Stimulated activated naive B cell treated with anti-CD40 and anti-IgM and Interleukin-4, amounts not matched to agents 10 μg/mL and 1 μg/mL and 100 μg/mL, for 72 hours (primary cell): ENCODE data around the gene CHRNA10.

ENCODE experiments used
- ATAC-seq, 2 donors: fragments of 150-1000 bp; cut with Tn5 transposase; replicated peaks; 2 replicates each; pipeline ENCODE4 v1.10.0; 2021; ENCODE audit warnings: moderate library complexity in 1 of 2
- DNase-seq: peaks from one replicate; pipeline ENCODE4 v3.0.0; 2021
- H3K27ac Mint-ChIP-seq: one replicate; pipeline ENCODE4 v1.8.0; 2022; ENCODE audit warnings: mild to moderate bottlenecking, mixed read lengths
- H3K27me3 Mint-ChIP-seq, 2 donors: one replicate each; pipeline ENCODE4 v1.8.0; 2022; ENCODE audit warnings: mixed read lengths in 2 of 2
- H3K36me3 Mint-ChIP-seq, 2 donors: one replicate each; pipeline ENCODE4 v1.8.0; 2022; ENCODE audit warnings: mixed read lengths in 2 of 2, mild to moderate bottlenecking in 1 of 2
- H3K4me1 Mint-ChIP-seq, 2 donors: one replicate each; pipeline ENCODE4 v1.8.0; 2022; ENCODE audit warnings: mixed read lengths in 2 of 2, mild to moderate bottlenecking in 1 of 2
- H3K4me3 Mint-ChIP-seq, 2 donors: one replicate each; pipeline ENCODE4 v1.8.0; 2022; ENCODE audit warnings: mild to moderate bottlenecking in 2 of 2, mixed read lengths in 2 of 2, moderate library complexity in 1 of 2
- H3K9me3 Mint-ChIP-seq, 2 donors: one replicate each; pipeline ENCODE4 v1.8.0; 2022; ENCODE audit warnings: mixed read lengths in 2 of 2, mild to moderate bottlenecking in 1 of 2

Gene CHRNA10, protein sequence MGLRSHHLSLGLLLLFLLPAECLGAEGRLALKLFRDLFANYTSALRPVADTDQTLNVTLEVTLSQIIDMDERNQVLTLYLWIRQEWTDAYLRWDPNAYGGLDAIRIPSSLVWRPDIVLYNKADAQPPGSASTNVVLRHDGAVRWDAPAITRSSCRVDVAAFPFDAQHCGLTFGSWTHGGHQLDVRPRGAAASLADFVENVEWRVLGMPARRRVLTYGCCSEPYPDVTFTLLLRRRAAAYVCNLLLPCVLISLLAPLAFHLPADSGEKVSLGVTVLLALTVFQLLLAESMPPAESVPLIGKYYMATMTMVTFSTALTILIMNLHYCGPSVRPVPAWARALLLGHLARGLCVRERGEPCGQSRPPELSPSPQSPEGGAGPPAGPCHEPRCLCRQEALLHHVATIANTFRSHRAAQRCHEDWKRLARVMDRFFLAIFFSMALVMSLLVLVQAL

DNA sequence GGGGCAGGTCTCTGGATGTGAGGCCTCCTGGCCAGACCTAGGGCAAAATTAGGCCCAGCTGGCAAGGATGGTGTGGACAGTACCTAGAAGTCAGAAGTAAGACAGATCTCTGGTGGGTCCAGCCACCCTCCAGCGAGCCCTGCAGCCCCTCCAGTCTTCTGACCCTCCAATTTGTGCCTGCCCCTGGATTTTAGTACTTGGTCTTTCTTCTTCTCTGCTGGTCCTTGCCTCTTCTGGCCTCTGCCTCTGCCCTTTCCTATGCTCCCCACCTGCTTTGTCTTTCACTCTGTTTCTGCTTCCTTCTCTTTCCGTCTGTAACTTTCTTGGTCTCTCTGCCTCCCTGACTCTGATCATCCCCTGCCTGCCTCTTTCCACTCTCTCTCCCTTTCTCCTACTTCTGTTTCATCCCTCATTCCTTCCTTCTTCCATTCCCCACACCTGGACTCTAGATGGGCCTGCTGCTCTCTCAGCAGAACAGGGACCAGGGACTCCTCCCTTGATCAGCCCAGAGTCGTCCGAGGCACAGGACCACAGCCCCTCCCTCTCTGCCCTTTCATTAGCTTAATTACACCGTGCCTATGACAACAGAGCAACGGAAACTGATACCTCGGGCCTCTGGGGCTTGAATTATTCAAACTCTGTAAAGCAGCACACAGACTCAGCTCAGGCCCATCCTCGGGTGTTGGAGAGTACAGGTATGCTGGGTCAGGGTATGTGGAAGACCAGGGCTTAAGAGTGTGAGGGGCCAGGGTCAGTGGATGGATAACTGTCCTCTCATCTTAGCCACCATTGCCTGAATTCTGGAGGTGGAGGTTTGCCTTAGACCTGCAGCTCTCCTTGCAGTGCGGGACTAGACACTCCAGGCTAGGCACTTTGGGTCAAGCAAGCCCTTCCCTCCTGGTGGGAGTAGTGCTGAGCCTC is at the start of gene CHRNA10:
CHRNA10 (minus strand) TSS at position 51 of the 921 bp plus-strand sequence. CDS start 72 bp downstream, outside the sequence.
- ATAC-seq (no peak), DNase-seq (no peak)
- Mint-ChIP-seq H3K27ac (peak within 1 kb of the TSS; percentile 38), H3K27me3 (no peaks in the 10 kb centered on the region), H3K4me1 (no peaks in the 10 kb centered on the region), H3K4me3 (no peak within 1 kb of the TSS), H3K36me3 (peaks cover 52 to 69% of the 10 kb centered on the region in 2 donors), H3K9me3 (no peaks in the 10 kb centered on the region)

DNA sequence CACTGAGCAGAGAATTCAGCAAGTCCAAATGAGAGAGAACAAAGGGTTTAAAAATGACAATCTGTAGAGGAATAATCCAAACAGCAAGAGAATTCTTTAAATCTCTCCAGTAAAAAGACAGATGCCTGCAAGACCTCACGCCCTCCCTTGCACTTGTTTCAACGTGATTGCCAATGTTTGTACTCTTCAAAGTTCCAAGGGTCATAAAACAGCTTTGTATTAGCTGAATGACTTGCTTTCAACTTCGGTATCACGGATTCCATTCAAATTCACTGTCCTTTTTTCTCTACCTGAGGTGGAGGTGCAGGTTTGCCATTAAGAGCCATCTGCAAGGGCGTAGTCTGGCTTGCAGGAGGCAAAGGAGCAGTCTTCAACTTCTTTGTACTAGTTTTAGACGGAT is 41.1 kb upstream of the CHRNA10 start:
- no peak overlapping the region for H3K27ac Mint-ChIP-seq
- H3K4me1 Mint-ChIP-seq: peaks cover 3 to 7% of the 10 kb centered on the region in 2 donors
- no peaks in the 10 kb centered on the region for H3K27me3 Mint-ChIP-seq
- DNase-seq: no peak
- no peaks in the 10 kb centered on the region for H3K9me3 Mint-ChIP-seq
- no peak for ATAC-seq
- no peak overlapping the region for H3K4me3 Mint-ChIP-seq
- H3K36me3 Mint-ChIP-seq: peaks cover 35 to 46% of the 10 kb centered on the region in 2 donors

DNA sequence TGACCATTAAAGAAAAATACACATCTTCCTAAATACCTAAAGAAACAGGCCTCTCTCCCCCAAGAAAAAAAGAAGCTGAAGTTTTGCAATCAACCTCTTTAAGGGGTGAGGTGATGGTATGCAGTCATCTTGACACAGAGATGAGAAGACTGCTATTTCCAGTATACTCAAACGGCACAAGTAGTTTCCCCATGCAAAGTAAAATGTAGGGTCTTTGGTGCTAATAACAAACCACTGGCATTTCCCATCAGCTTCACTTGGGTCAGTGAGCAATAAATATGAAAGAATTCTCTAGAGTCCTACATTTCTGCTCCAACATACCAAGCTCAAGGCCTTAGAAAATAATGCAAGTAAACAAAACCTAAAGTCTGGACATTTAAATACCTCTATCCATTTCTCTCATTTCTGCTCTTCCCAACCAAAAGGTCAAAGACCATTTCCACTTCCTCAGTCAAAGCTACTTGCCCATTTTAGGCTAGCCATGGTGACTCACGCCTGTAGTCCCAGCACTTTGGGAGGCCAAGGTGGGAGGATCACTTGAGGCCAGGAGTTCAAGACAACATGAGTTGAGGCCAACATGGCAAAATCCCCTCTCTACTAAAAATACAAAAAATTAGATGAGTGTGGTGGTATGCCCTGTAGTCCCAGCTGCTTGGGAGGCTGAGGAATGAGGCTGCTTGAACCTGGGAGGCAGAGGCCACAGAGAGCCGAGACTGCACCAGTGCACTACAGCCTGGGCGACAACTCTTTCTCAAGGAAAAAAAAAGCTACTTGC is 39.5 kb upstream of the CHRNA10 start:
- Mint-ChIP-seq H3K36me3 (peaks cover 35 to 53% of the 10 kb centered on the region in 2 donors), H3K27me3 (no peaks in the 10 kb centered on the region), H3K27ac (peak overlapping the region; percentile 53), H3K4me1 (peaks cover 3 to 7% of the 10 kb centered on the region in 2 donors), H3K4me3 (no peak overlapping the region), H3K9me3 (no peaks in the 10 kb centered on the region)
- ATAC-seq (no peak), DNase-seq (no peak)

DNA sequence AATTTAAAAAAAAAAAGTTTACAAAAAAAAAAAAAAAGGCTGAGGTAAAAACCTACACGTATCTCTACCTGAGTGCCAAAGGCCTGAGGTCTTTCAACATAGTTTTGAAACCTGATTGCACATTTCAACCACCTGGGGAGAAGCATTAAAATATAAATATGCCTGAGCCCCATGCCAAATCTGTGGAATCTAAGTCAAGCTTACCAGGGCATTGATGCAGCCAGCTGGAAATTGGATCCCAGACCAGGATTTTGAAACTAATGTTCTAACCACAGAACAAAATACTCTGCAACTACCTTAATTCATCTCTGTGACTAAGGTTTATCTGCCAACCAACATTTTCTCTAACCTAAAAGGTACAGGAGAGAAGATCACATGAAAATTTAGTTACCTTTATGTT is 38.8 kb upstream of the CHRNA10 start:
- Mint-ChIP-seq H3K4me1 (peaks cover 3 to 7% of the 10 kb centered on the region in 2 donors), H3K4me3 (no peak overlapping the region), H3K27me3 (no peaks in the 10 kb centered on the region), H3K27ac (no peak overlapping the region), H3K36me3 (peaks cover 29 to 52% of the 10 kb centered on the region in 2 donors), H3K9me3 (no peaks in the 10 kb centered on the region)
- DNase-seq (no peak), ATAC-seq (no peak)

DNA sequence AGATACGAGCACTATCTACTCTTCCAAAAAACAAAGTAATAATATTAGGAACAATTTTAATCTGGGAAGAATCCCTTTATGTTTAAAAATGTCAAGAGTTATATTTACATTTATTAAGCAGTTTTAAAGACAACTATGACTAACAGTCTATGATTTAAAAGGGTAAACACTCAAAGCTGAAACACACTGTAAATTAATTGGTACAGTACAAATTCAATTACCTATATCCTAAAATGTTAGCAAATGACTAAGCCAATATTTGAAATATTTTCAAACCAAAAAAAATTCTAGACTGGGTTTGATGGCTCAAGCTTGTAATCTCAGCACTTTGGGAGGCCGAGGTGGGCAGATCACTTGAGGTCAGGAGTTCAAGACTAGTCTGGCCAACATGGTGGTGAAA is 36.0 kb upstream of the CHRNA10 start:
- no peaks in the 10 kb centered on the region for H3K9me3 Mint-ChIP-seq
- ATAC-seq: no peak
- no peak for DNase-seq
- H3K4me1 Mint-ChIP-seq: peaks cover 3 to 7% of the 10 kb centered on the region in 2 donors
- no peak overlapping the region for H3K27ac Mint-ChIP-seq
- H3K4me3 Mint-ChIP-seq: no peak overlapping the region
- no peaks in the 10 kb centered on the region for H3K27me3 Mint-ChIP-seq
- H3K36me3 Mint-ChIP-seq: peaks cover 22 to 49% of the 10 kb centered on the region in 2 donors

DNA sequence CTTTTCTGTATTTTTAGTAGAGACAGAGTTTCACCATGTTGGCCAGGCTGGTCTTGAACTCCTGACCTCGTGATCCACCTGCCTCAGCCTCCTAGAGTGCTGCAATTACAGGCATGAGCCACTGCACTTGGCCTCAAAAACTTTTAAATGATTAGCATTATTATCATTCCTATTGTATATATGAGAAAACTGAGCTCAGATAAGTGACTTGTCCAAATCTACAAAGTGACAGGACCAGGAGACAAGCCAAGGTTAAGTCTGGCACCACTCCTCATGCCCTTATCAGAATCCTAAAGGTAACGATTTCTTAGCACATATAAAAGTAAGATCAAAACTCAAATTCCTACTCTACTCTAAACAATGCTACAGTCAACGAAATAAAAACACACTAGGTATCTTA is 32.2 kb upstream of the CHRNA10 start:
- ATAC-seq (no peak), DNase-seq (no peak)
- Mint-ChIP-seq H3K27ac (no peak overlapping the region), H3K27me3 (no peaks in the 10 kb centered on the region), H3K4me1 (no peaks in the 10 kb centered on the region), H3K4me3 (no peak overlapping the region), H3K9me3 (no peaks in the 10 kb centered on the region), H3K36me3 (peaks cover 31 to 48% of the 10 kb centered on the region in 2 donors)

DNA sequence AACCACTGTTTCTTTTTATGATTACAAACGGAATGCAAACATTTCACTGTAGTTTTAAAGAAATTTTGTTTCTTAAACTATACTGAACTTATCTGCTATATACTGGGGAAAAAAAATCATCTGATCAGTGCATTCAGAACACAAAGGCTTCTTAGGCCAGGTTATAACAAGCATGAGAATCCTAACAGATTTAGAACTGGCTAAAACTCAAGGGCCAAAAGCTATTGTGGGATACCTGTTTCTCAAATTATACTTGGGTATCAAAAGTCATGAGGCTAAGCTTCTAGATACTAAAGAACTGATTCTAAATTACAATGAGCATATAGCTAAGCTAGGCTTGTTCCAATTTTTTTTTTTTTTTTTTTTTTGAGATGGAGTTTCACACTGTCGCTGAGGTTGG is 29.7 kb upstream of the CHRNA10 start:
- DNase-seq (no peak), ATAC-seq (no peak)
- H3K27me3 Mint-ChIP-seq: no peaks in the 10 kb centered on the region
- H3K9me3 Mint-ChIP-seq: no peaks in the 10 kb centered on the region
- peaks cover 34 to 44% of the 10 kb centered on the region in 2 donors for H3K36me3 Mint-ChIP-seq
- H3K27ac Mint-ChIP-seq: peak overlapping the region; percentile 42
- no peak overlapping the region for H3K4me3 Mint-ChIP-seq
- no peaks in the 10 kb centered on the region for H3K4me1 Mint-ChIP-seq

DNA sequence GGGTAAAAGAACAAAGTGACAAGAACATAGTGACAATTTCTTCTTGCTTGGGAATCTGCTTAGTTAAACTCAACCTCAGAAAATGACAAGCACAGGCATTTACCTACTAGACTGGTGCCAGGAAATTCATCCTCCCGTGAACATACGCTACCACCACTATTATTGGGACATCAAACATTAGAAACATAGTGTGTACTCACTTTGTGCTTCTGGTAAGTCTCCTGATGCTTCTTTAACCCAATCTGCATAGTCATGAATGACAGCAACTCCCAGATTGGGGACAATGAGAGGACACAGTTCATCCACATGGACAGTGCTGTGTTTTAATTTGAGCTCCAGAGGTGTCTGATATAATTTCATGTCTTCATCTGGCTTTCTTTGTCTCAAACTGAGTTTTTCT is 29.2 kb upstream of the CHRNA10 start:
- Mint-ChIP-seq H3K9me3 (no peaks in the 10 kb centered on the region), H3K36me3 (peaks cover 36 to 47% of the 10 kb centered on the region in 2 donors), H3K4me3 (no peak overlapping the region), H3K27me3 (no peaks in the 10 kb centered on the region), H3K4me1 (no peaks in the 10 kb centered on the region), H3K27ac (no peak overlapping the region)
- DNase-seq: no peak
- no peak for ATAC-seq

DNA sequence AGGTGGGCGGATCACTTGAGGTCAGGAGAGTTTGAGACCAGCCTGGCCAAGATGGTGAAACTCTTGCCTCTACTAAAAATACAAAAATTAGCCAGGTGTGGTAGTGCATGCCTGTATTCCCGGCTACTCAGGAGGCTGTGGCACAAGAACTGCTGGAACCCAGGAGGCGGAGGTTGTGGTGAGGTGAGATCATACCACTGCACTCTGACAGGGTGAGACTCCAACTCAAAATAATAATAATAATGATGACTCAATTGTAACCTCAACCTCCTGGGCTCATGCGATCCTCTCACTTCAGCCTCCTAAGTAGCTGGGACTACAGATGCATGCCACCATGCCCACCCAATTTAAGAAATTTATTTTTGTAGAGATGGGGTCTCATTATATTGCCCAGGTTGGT is 15.6 kb upstream of the CHRNA10 start:
- Mint-ChIP-seq H3K27ac (no peak overlapping the region), H3K4me3 (no peak overlapping the region), H3K27me3 (no peaks in the 10 kb centered on the region), H3K4me1 (no peaks in the 10 kb centered on the region), H3K36me3 (peaks cover 34 to 37% of the 10 kb centered on the region in 2 donors), H3K9me3 (no peaks in the 10 kb centered on the region)
- DNase-seq (no peak), ATAC-seq (no peak)

DNA sequence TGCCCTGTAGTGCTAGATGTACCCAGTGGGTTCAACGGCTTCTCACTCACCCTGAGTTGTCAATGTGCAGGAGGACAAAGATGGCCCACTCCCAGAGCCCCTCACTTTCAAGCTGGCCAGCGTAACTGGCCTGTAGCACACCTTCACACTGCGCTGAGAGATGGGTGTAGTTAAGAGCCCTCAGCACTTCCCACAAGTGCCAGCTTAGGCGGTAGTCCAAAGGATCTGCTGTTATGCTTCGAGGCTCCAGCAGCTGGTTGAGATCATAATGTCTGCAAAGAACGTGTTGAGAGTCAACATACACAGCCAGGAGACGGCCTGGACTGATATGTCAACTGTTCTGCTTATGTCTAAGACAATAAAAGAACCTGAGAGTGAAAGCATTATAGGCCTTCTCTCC is 14.7 kb upstream of the CHRNA10 start:
- no peak overlapping the region for H3K4me3 Mint-ChIP-seq
- H3K36me3 Mint-ChIP-seq: peaks cover 38 to 39% of the 10 kb centered on the region in 2 donors
- no peaks in the 10 kb centered on the region for H3K4me1 Mint-ChIP-seq
- H3K9me3 Mint-ChIP-seq: no peaks in the 10 kb centered on the region
- DNase-seq (no peak), ATAC-seq (no peak)
- no peaks in the 10 kb centered on the region for H3K27me3 Mint-ChIP-seq
- no peak overlapping the region for H3K27ac Mint-ChIP-seq

DNA sequence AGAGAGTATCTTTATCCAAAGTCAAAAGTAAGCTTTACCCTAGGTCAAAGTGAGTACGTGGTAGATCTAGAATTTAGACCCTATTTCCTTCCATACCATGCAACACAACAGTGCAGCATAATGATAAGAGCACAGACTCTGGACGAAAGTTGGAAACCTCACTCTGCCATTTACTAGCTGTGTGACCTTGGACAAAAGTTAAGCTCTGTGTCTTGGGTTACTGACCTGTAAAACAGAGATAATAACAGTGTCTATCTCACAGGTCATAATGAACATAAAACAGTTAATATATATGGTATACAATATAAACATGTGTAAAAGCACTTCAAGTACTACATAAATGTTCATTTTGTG is 13.6 kb upstream of the CHRNA10 start:
- DNase-seq: no peak
- peaks cover 47 to 48% of the 10 kb centered on the region in 2 donors for H3K36me3 Mint-ChIP-seq
- no peaks in the 10 kb centered on the region for H3K9me3 Mint-ChIP-seq
- H3K27ac Mint-ChIP-seq: no peak overlapping the region
- no peak overlapping the region for H3K4me3 Mint-ChIP-seq
- H3K27me3 Mint-ChIP-seq: no peaks in the 10 kb centered on the region
- no peak for ATAC-seq
- H3K4me1 Mint-ChIP-seq: no peaks in the 10 kb centered on the region

DNA sequence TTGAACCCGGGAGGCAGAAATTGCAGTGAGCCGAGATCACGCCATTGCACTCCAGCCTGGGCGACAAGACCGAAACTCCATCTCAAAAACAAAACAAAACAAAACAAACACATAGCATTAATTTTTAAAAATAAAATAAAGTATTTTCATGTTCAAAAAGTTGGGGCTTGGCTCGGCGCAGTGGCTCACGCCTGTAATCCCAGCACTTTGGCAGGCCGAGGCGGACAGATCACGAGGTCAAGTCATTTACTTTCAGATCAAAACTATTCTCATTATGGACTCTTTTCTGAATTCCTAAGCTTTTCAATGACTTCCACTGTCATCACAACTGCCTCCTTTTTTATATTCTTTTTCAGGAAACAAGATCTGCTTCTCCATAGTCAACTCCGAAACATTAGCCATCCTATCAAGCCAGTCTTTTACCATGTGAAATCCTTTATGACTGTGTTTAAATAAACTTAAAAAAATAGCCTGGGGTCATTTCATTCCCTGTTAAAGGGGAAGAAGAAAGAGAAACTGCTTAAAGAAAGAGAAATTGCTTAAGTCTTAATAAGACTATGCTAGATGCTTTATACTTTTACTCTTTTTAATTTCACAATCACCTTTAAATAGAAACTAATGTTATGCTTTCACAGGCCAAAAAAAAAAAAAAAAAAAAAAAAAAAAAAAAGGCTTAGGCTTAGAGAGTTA is 13.1 kb upstream of the CHRNA10 start:
- DNase-seq (no peak), ATAC-seq (no peak)
- no peaks in the 10 kb centered on the region for H3K27me3 Mint-ChIP-seq
- no peak overlapping the region for H3K4me3 Mint-ChIP-seq
- H3K4me1 Mint-ChIP-seq: no peaks in the 10 kb centered on the region
- no peak overlapping the region for H3K27ac Mint-ChIP-seq
- H3K9me3 Mint-ChIP-seq: no peaks in the 10 kb centered on the region
- H3K36me3 Mint-ChIP-seq: peaks cover 51 to 52% of the 10 kb centered on the region in 2 donors

DNA sequence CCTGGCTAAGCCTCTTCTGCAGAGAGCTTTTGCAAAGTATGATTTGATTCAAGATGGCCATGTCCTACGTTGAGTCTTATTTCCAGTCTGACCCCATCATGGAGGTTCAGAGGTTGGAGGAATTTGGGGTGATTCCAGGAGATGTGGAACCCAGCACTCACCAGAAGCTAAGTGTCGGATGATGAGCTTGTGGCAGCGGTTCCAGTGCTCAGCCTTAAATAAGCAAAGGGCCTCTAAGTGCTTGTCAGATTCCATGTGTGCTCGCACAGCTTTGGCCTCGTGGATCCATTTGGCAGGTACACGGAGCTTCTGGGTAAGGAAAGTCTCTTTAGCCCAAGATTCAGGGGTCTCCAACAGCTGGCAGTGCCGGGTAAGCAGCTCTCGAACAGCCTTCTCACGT is 11.9 kb upstream of the CHRNA10 start:
- H3K4me1 Mint-ChIP-seq: no peaks in the 10 kb centered on the region
- ATAC-seq (no peak), DNase-seq (no peak)
- H3K4me3 Mint-ChIP-seq: no peak overlapping the region
- no peaks in the 10 kb centered on the region for H3K27me3 Mint-ChIP-seq
- no peak overlapping the region for H3K27ac Mint-ChIP-seq
- no peaks in the 10 kb centered on the region for H3K9me3 Mint-ChIP-seq
- H3K36me3 Mint-ChIP-seq: peaks cover 54 to 63% of the 10 kb centered on the region in 2 donors

DNA sequence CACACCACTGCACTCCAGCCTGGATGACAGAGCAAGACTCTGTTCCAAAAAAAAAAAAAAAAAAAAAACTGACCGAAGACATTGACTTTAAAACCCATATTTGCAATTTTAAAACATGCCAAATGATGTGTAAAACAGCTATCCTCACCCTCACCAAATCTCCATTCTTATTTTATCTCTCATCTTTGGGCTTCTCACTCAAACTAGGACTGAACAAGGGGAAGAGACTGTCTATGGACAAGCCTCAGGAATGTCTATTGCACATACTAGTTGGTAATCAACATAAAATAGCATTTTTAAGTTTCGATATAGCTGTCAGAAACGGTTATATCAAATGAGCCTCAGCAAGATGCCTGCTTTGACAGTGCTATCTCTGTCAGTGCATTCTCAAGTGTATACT is 7.9 kb upstream of the CHRNA10 start:
- Mint-ChIP-seq H3K27ac (no peak overlapping the region), H3K4me3 (no peak overlapping the region), H3K27me3 (no peaks in the 10 kb centered on the region), H3K4me1 (no peaks in the 10 kb centered on the region), H3K36me3 (peaks cover 56 to 64% of the 10 kb centered on the region in 2 donors), H3K9me3 (no peaks in the 10 kb centered on the region)
- DNase-seq: no peak
- ATAC-seq: no peak
